Endothelial cell of umbilical vein (primary cell): ENCODE results near the gene OSBPL10. TPM values are rescaled to one million over a fixed set of nuclear protein-coding genes. Genes with fewer than 3 reads are reported as not detected.

Experiments used
- BruUV-seq: library from RNA; stranded (reverse); fragments of 400-500 nt; replicated peaks from 2 replicates; lab custom pipeline; 2021; lab: Mats Ljungman, UMichigan
- CTCF ChIA-PET: fragments of 300-600, 350-600 bp; sonication (Branson Sonifier 250); formaldehyde crosslinking; loops from one replicate; lab custom pipeline; 2021; ENCODE audit warnings: antibody characterized with exemption, inconsistent platforms; lab: Charles Lee
- POLR2A ChIA-PET: fragments of 300-600, 350-600 bp; sonication (Branson Sonifier 250); formaldehyde crosslinking; loops from one replicate; lab custom pipeline; 2021; ENCODE audit warnings: antibody characterized with exemption, inconsistent platforms; lab: Charles Lee
- DNase-seq: peaks from one replicate; pipeline ENCODE4 v3.0.0-alpha.2; 2011; ENCODE audit warnings: low read depth, low spot score
- FAIRE-seq: peaks from 2 replicates; lab custom pipeline; 2011; peaks lifted over from hg19 to GRCh38; lab: Jason Lieb, UNC
- H2AFZ ChIP-seq: 2 replicates; pipeline ENCODE4 v1.6.0; 2012; ENCODE audit warnings: low read depth, low read length, control low read depth, inconsistent platforms
- H3K27ac ChIP-seq: 2 replicates; pipeline ENCODE4 v1.5.1; 2011; ENCODE audit warnings: low read depth, mild to moderate bottlenecking, control low read depth, low read length, moderate library complexity; ENCODE audit not compliant: insufficient read depth
- H3K27me3 ChIP-seq, 2 experiments: 2 replicates each; pipeline versions ENCODE4 v1.6.0 to v1.6.1; 2011; ENCODE audit warnings: low read length in 2 of 2, mixed read lengths in 1 of 2; ENCODE audit not compliant: control insufficient read depth in 2 of 2, insufficient read depth in 2 of 2
- H3K36me3 ChIP-seq, 2 experiments: 2 replicates in 1 of 2; 3 replicates in 1 of 2; pipeline ENCODE4 v1.5.1; 2011; ENCODE audit warnings: low read length in 2 of 2, mild to moderate bottlenecking in 1 of 2, moderate library complexity in 1 of 2; ENCODE audit not compliant: control insufficient read depth in 2 of 2, insufficient read depth in 2 of 2; ENCODE audit errors: extremely low read depth in 1 of 2
- H3K4me1 ChIP-seq: 3 replicates; pipeline ENCODE4 v1.5.1; 2011; ENCODE audit warnings: mild to moderate bottlenecking, low read length; ENCODE audit not compliant: control insufficient read depth, insufficient read depth; ENCODE audit errors: extremely low read depth
- H3K4me2 ChIP-seq: 2 replicates; pipeline ENCODE4 v1.6.1; 2011; ENCODE audit warnings: low read length, control low read depth, mixed read lengths; ENCODE audit not compliant: insufficient read depth
- H3K4me3 ChIP-seq, 3 experiments: fragments of 200-600 bp in 1 of 3; sonication (generic), shearing (Covaris generic) in 1 of 3; replicated peaks in 1 of 3; 2 replicates each; pipeline ENCODE4 v1.5.1; 2011 to 2016; ENCODE audit warnings: control low read depth in 3 of 3, low read length in 3 of 3, mild to moderate bottlenecking in 2 of 3, inconsistent platforms in 1 of 3, low read depth in 1 of 3, moderate library complexity in 1 of 3; ENCODE audit not compliant: insufficient read depth in 1 of 3
- H3K79me2 ChIP-seq: 2 replicates; pipeline ENCODE4 v1.6.0; 2012; ENCODE audit warnings: low read length, inconsistent platforms; ENCODE audit not compliant: control insufficient read depth, insufficient read depth
- H3K9ac ChIP-seq: replicated peaks from 2 replicates; pipeline ENCODE3; 2011; ENCODE audit warnings: low read length, control low read depth; ENCODE audit not compliant: insufficient read depth; ENCODE audit errors: extremely low read depth
- H3K9me1 ChIP-seq: replicated peaks from 3 replicates; pipeline ENCODE4 v1.6.0; 2011; ENCODE audit warnings: mild to moderate bottlenecking, low read length; ENCODE audit not compliant: control insufficient read depth, insufficient read depth; ENCODE audit errors: extremely low read depth
- H3K9me3 ChIP-seq: replicated peaks from 2 replicates; pipeline ENCODE4 v1.5.1; 2012; ENCODE audit warnings: low read length, inconsistent platforms; ENCODE audit not compliant: control insufficient read depth, insufficient read depth
- H4K20me1 ChIP-seq: replicated peaks from 2 replicates; pipeline ENCODE3; 2011; ENCODE audit warnings: mild to moderate bottlenecking, low read length; ENCODE audit not compliant: control insufficient read depth, insufficient read depth; ENCODE audit errors: extremely low read depth
- EZH2 ChIP-seq: IDR thresholded peaks from 2 replicates; pipeline ENCODE4 v1.6.1; 2012; ENCODE audit warnings: borderline replicate concordance, low read depth, mild to moderate bottlenecking, moderate library complexity, low read length, inconsistent platforms; ENCODE audit not compliant: severe bottlenecking
- FOS ChIP-seq: IDR thresholded peaks from 2 replicates; pipeline ENCODE4 v1.6.1; 2011; ENCODE audit warnings: mild to moderate bottlenecking, low read length, moderate library complexity, borderline replicate concordance; ENCODE audit not compliant: insufficient read depth
- GATA2 ChIP-seq: IDR thresholded peaks from 2 replicates; pipeline ENCODE4 v1.7.0; 2011; ENCODE audit warnings: low read depth, mild to moderate bottlenecking, moderate library complexity, mixed read lengths, low read length; ENCODE audit not compliant: insufficient read length, insufficient read depth
- JUN ChIP-seq: IDR thresholded peaks from 2 replicates; pipeline ENCODE4 v1.6.1; 2011; ENCODE audit warnings: borderline replicate concordance, low read depth; ENCODE audit not compliant: insufficient read length, insufficient read depth
- MAX ChIP-seq: IDR thresholded peaks from 2 replicates; pipeline ENCODE4 v1.6.1; 2011; ENCODE audit not compliant: insufficient read depth, insufficient read length
- MYC ChIP-seq: IDR thresholded peaks from one replicate; pipeline ENCODE4 v1.6.1; 2011; ENCODE audit warnings: mild to moderate bottlenecking, low read depth, low read length
- POLR2A ChIP-seq: IDR thresholded peaks from 2 replicates; pipeline ENCODE4 v1.6.1; 2012; ENCODE audit warnings: low read depth, mild to moderate bottlenecking, control low read depth, low read length
- POLR2AphosphoS5 ChIP-seq: IDR thresholded peaks from 2 replicates; pipeline ENCODE4 v1.6.1; 2012; ENCODE audit warnings: low read depth, mild to moderate bottlenecking, control low read depth, low read length, moderate library complexity; ENCODE audit not compliant: insufficient read depth
- dilution Hi-C: fragments of 300-500 bp; cut with MboI; formaldehyde crosslinking; loops from one replicate; pipeline ENCODE4 v1.15.0; 2019; ENCODE audit warnings: low sequenced_read_pairs; ENCODE audit not compliant: extremely low pct_ligation_motif_present
- intact Hi-C: fragments of 100-400 bp; cut with micrococcal nuclease; formaldehyde crosslinking; loops from one replicate; pipeline ENCODE4 v1.10.0; 2022
- polyA plus RNA-seq, 4 experiments: library from polyadenylated mRNA; depleted of rRNA in 3 of 4; stranded (reverse) in 3 of 4; unstranded in 1 of 4; fragments of >200 nt; gene quantifications; 2 replicates each; pipeline versions ENCODE4 v1.2.1 to v1.2.3, GENCODE V29; 2011 to 2012; ENCODE audit warnings: missing spikeins in 1 of 4
- total RNA-seq: library from RNA; stranded (reverse); gene quantifications from 2 replicates; pipeline ENCODE4 v1.2.3, GENCODE V29; 2021

The OSBPL10 gene
- total and polyA plus RNA-seq, 2 donors (not counting 3 experiments of a cell fraction or from before 2014, with no cell fraction given): 10.8 to 47.6 TPM

DNA sequence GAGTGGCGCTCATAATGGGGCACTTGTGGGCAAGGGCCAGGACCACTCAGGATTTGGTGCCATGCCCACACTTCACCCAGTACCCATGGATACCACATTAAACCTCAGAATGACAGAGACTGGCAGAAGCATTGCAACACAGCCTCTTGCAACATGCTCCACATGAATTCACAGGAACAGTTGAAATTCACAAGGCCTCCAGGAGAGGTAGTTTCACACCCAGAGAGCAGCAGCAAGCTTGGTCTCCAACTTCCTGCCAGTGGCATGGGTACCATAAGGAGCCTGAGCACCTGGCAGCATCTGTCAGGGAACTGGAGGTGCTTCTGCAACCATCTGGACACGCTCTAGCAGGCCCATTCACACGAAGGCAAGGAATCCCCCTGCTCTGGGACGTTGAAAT, 101.0 kb downstream of the OSBPL10 start:
- dilution Hi-C loops: no loop called here
- intact Hi-C loops: no loop called here
- POLR2A ChIA-PET: no interaction called here
- Histone ChIP-seq H3K4me2 (no peak overlapping the region), H3K9me3 (no peaks in the 10 kb centered on the region), H2AFZ (no peak overlapping the region), H3K27me3 (no peaks in the 10 kb centered on the region), H4K20me1 (no peaks in the 10 kb centered on the region), H3K36me3 (no peaks in the 10 kb centered on the region), H3K9me1 (no peaks in the 10 kb centered on the region), H3K9ac (no peak overlapping the region), H3K4me3 (no peak overlapping the region), H3K79me2 (no peaks in the 10 kb centered on the region), H3K4me1 (peaks cover 6% of the 10 kb centered on the region), H3K27ac (no peak overlapping the region)
- CTCF ChIA-PET: no interaction called here
- no peak for TF ChIP-seq POLR2A
- no peak for TF ChIP-seq GATA2
- TF ChIP-seq JUN: no peak
- no peak for TF ChIP-seq EZH2
- TF ChIP-seq MAX: no peak
- no peak for TF ChIP-seq MYC
- TF ChIP-seq POLR2AphosphoS5: no peak
- no peak for TF ChIP-seq FOS
- no peak for DNase-seq
- no TSS peak for BruUV-seq
- FAIRE-seq: no peak

GRCh38 chr3:31879365-31879764, 101.7 kb downstream of the OSBPL10 start:
- TF ChIP-seq JUN (no peak), POLR2AphosphoS5 (no peak), FOS (no peak)
- BruUV-seq: no TSS peak
- no peaks in the 10 kb centered on the region for H3K9me1 ChIP-seq
- H4K20me1 ChIP-seq: no peaks in the 10 kb centered on the region
- ChIA-PET CTCF (no interaction called here), POLR2A (no interaction called here)
- H3K27me3 ChIP-seq: no peaks in the 10 kb centered on the region
- H3K4me3 ChIP-seq: no peak overlapping the region
- intact Hi-C loops (no loop called here), dilution Hi-C loops (no loop called here)
- H3K36me3 ChIP-seq: no peaks in the 10 kb centered on the region
- peaks cover 6% of the 10 kb centered on the region for H3K4me1 ChIP-seq
- no peak overlapping the region for H3K4me2 ChIP-seq
- DNase-seq: no peak
- no peak overlapping the region for H3K27ac ChIP-seq
- no peaks in the 10 kb centered on the region for H3K79me2 ChIP-seq
- no peaks in the 10 kb centered on the region for H3K9me3 ChIP-seq
- H2AFZ ChIP-seq: no peak overlapping the region
- FAIRE-seq: no peak
- H3K9ac ChIP-seq: no peak overlapping the region
